Activated CD4-positive, alpha-beta memory T cell treated with anti-CD3 and anti-CD28 coated beads, Interleukin-2, amount 10 ng/mL, durations not matched to agents 7 days and 5 days (primary cell): ENCODE results near the gene HDAC6. TPM values are rescaled to one million over a fixed set of nuclear protein-coding genes. Genes with fewer than 3 reads are reported as not detected.
"Not testable (repeated sequence)": the region's sequence is repeated elsewhere in the genome, so short reads cannot be mapped to it uniquely, and the experiment has no call there.

Source experiments
- CTCF ChIA-PET: fragments of 350-600 bp; sonication (Branson Sonifier 250); formaldehyde crosslinking; loops from one replicate; lab custom pipeline; 2021; ENCODE audit warnings: antibody characterized with exemption, inconsistent platforms; lab: Charles Lee
- POLR2A ChIA-PET: fragments of 350-600 bp; sonication (Branson Sonifier 250); formaldehyde crosslinking; loops from one replicate; lab custom pipeline; 2021; ENCODE audit warnings: antibody characterized with exemption; lab: Charles Lee
- DNase-seq: peaks from one replicate; pipeline ENCODE4 v3.0.0-alpha.2; 2020
- H3K27ac Mint-ChIP-seq: one replicate; pipeline ENCODE4 v1.8.0; 2021; ENCODE audit warnings: mild to moderate bottlenecking, mixed read lengths
- H3K27me3 Mint-ChIP-seq: one replicate; pipeline ENCODE4 v1.8.0; 2021; ENCODE audit warnings: mixed read lengths
- H3K36me3 Mint-ChIP-seq: one replicate; pipeline ENCODE4 v1.8.0; 2021; ENCODE audit warnings: low read depth, mixed read lengths
- H3K4me1 Mint-ChIP-seq: one replicate; pipeline ENCODE4 v1.8.0; 2021; ENCODE audit warnings: mixed read lengths
- H3K4me3 Mint-ChIP-seq: one replicate; pipeline ENCODE4 v1.8.0; 2021; ENCODE audit warnings: mild to moderate bottlenecking, mixed read lengths
- H3K9me3 Mint-ChIP-seq: one replicate; pipeline ENCODE4 v1.8.0; 2021; ENCODE audit warnings: mixed read lengths
- total RNA-seq, 2 experiments: library from RNA; stranded (reverse); gene quantifications; one replicate each; pipeline ENCODE4 v1.2.3, GENCODE V29; 2021

The HDAC6 gene
- total RNA-seq, 2 experiments from 2014 or later: 89.0 to 90.3 TPM

GRCh38 chrX:48818098-48818497, 16.2 kb downstream of the HDAC6 start:
- no peak overlapping the region for H3K27ac Mint-ChIP-seq
- H3K27me3 Mint-ChIP-seq: no peaks in the 10 kb centered on the region
- CTCF ChIA-PET: no interaction called here

GRCh38 chrX:48818866-48819265, 17.0 kb downstream of the HDAC6 start:
- H3K36me3 Mint-ChIP-seq: peaks cover 13% of the 10 kb centered on the region
- H3K9me3 Mint-ChIP-seq: no peaks in the 10 kb centered on the region
- H3K27me3 Mint-ChIP-seq: no peaks in the 10 kb centered on the region
- no peak overlapping the region for H3K27ac Mint-ChIP-seq
- no peak for DNase-seq
- H3K4me3 Mint-ChIP-seq: no peak overlapping the region
- ChIA-PET CTCF (no interaction called here), POLR2A (no interaction called here)
- no peaks in the 10 kb centered on the region for H3K4me1 Mint-ChIP-seq

More at GRCh38 chrX:48818098-48818497, 16.2 kb downstream of the HDAC6 start:
- peaks cover 11% of the 10 kb centered on the region for H3K36me3 Mint-ChIP-seq
- H3K4me3 Mint-ChIP-seq: no peak overlapping the region
- POLR2A ChIA-PET: no interaction called here
- no peaks in the 10 kb centered on the region for H3K9me3 Mint-ChIP-seq
- DNase-seq: no peak
- no peaks in the 10 kb centered on the region for H3K4me1 Mint-ChIP-seq

- H3K36me3 Mint-ChIP-seq: peaks cover 15% of the 10 kb centered on the region
- H3K9me3 Mint-ChIP-seq, H3K4me1 Mint-ChIP-seq, DNase-seq, H3K27ac Mint-ChIP-seq, H3K4me3 Mint-ChIP-seq, POLR2A ChIA-PET, H3K27me3 Mint-ChIP-seq: not testable (repeated sequence)
- CTCF ChIA-PET: interaction anchor here (0.7 kb wide), 1 partner anchor 1572 kb away, joined by 3 read pairs; no protein-coding TSS in a partner anchor
These were observed 17.5 kb downstream of the HDAC6 start for GRCh38 chrX:48819394-48819793.

- H3K4me3 Mint-ChIP-seq: no peak overlapping the region
- H3K27ac Mint-ChIP-seq: no peak overlapping the region
- peaks cover 6% of the 10 kb centered on the region for H3K4me1 Mint-ChIP-seq
- H3K36me3 Mint-ChIP-seq: peaks cover 30% of the 10 kb centered on the region
- peaks cover 8% of the 10 kb centered on the region for H3K27me3 Mint-ChIP-seq
- no peaks in the 10 kb centered on the region for H3K9me3 Mint-ChIP-seq
- ChIA-PET CTCF (no interaction called here), POLR2A (no interaction called here)
- DNase-seq: no peak
These were observed 21.2 kb downstream of the HDAC6 start for GRCh38 chrX:48823053-48823452.

- DNase-seq: no peak
- Mint-ChIP-seq H3K27ac (no peak overlapping the region), H3K9me3 (no peaks in the 10 kb centered on the region), H3K4me3 (no peak overlapping the region), H3K36me3 (peaks cover 30% of the 10 kb centered on the region), H3K27me3 (peaks cover 15% of the 10 kb centered on the region), H3K4me1 (peaks cover 6% of the 10 kb centered on the region)
- POLR2A ChIA-PET: no interaction called here
- CTCF ChIA-PET: no interaction called here
These were observed 22.2 kb downstream of the HDAC6 start for GRCh38 chrX:48824066-48824465.

- H3K4me3 Mint-ChIP-seq: no peak within 1 kb of the TSS
- peaks cover 27% of the 10 kb centered on the region for H3K27me3 Mint-ChIP-seq
- peaks cover 25% of the 10 kb centered on the region for H3K36me3 Mint-ChIP-seq
- ChIA-PET CTCF (interaction anchor here (0.7 to 1.3 kb wide), 2 partner anchors 10 to 143 kb away, joined by 3 read pairs; partner anchors contain the start of gene WAS), POLR2A (no interaction called here)
- no peak for DNase-seq
- H3K9me3 Mint-ChIP-seq: no peaks in the 10 kb centered on the region
- H3K27ac Mint-ChIP-seq: no peak within 1 kb of the TSS
- H3K4me1 Mint-ChIP-seq: peaks cover 6% of the 10 kb centered on the region
These were observed 24.4 kb downstream of the HDAC6 start, which contains the start of gene ERAS for GRCh38 chrX:48826135-48826875. Gene ERAS, plus strand, starts transcription at chrX:48826513. Its CDS starts 2,611 bp downstream, at chrX:48829124.

GRCh38 chrX:48826876-48827653, 25.2 kb downstream of the HDAC6 start:
- Mint-ChIP-seq H3K36me3 (peaks cover 25% of the 10 kb centered on the region), H3K4me3 (no peak overlapping the region), H3K27me3 (peaks cover 27% of the 10 kb centered on the region), H3K9me3 (no peaks in the 10 kb centered on the region), H3K4me1 (peaks cover 6% of the 10 kb centered on the region), H3K27ac (no peak overlapping the region)
- CTCF ChIA-PET: interaction anchor here (0.7 kb wide), 1 partner anchor 9 kb away, joined by 3 read pairs; no protein-coding TSS in a partner anchor
- DNase-seq: no peak
- POLR2A ChIA-PET: no interaction called here

- no peak overlapping the region for H3K4me3 Mint-ChIP-seq
- ChIA-PET CTCF (no interaction called here), POLR2A (no interaction called here)
- H3K27ac Mint-ChIP-seq: no peak overlapping the region
- H3K9me3 Mint-ChIP-seq: no peaks in the 10 kb centered on the region
- peaks cover 6% of the 10 kb centered on the region for H3K4me1 Mint-ChIP-seq
- DNase-seq: no peak
- H3K27me3 Mint-ChIP-seq: peaks cover 31% of the 10 kb centered on the region
- peaks cover 23% of the 10 kb centered on the region for H3K36me3 Mint-ChIP-seq
These were observed 25.7 kb downstream of the HDAC6 start for GRCh38 chrX:48827654-48827968.

GRCh38 chrX:48829016-48829735, 27.3 kb downstream of the HDAC6 start:
- H3K27me3 Mint-ChIP-seq: peaks cover 43% of the 10 kb centered on the region
- peaks cover 17% of the 10 kb centered on the region for H3K36me3 Mint-ChIP-seq
- no peak for DNase-seq
- no peak overlapping the region for H3K27ac Mint-ChIP-seq
- ChIA-PET CTCF (no interaction called here), POLR2A (no interaction called here)
- peaks cover 9% of the 10 kb centered on the region for H3K4me1 Mint-ChIP-seq
- no peaks in the 10 kb centered on the region for H3K9me3 Mint-ChIP-seq
- no peak overlapping the region for H3K4me3 Mint-ChIP-seq

- Mint-ChIP-seq H3K36me3 (peaks cover 6% of the 10 kb centered on the region), H3K27me3 (peaks cover 56% of the 10 kb centered on the region), H3K27ac (no peak overlapping the region), H3K4me1 (peaks cover 14% of the 10 kb centered on the region), H3K4me3 (no peak overlapping the region), H3K9me3 (no peaks in the 10 kb centered on the region)
- CTCF ChIA-PET: no interaction called here
- POLR2A ChIA-PET: no interaction called here
- DNase-seq: no peak
These were observed 29.5 kb downstream of the HDAC6 start for GRCh38 chrX:48831136-48831908.

- DNase-seq: no peak
- Mint-ChIP-seq H3K9me3 (no peaks in the 10 kb centered on the region), H3K4me1 (peaks cover 14% of the 10 kb centered on the region), H3K27ac (no peak overlapping the region), H3K27me3 (peaks cover 59% of the 10 kb centered on the region), H3K36me3 (peaks cover 6% of the 10 kb centered on the region), H3K4me3 (no peak overlapping the region)
- ChIA-PET POLR2A (no interaction called here), CTCF (no interaction called here)
These were observed 30.0 kb downstream of the HDAC6 start for GRCh38 chrX:48831909-48832291.

- peaks cover 49% of the 10 kb centered on the region for H3K27me3 Mint-ChIP-seq
- POLR2A ChIA-PET: no interaction called here
- no peak overlapping the region for H3K27ac Mint-ChIP-seq
- no peak overlapping the region for H3K4me3 Mint-ChIP-seq
- no peak for DNase-seq
- H3K36me3 Mint-ChIP-seq: peaks cover 3% of the 10 kb centered on the region
- H3K4me1 Mint-ChIP-seq: peaks cover 11% of the 10 kb centered on the region
- CTCF ChIA-PET: no interaction called here
- H3K9me3 Mint-ChIP-seq: no peaks in the 10 kb centered on the region
These were observed 31.8 kb downstream of the HDAC6 start for GRCh38 chrX:48833542-48834138.
